CD14-positive monocyte (primary cell): ENCODE measurements around the gene INPP4B. TPM values are rescaled to one million over a fixed set of nuclear protein-coding genes. Genes with fewer than 3 reads are reported as not detected.
"Not testable (repeated sequence)": the region's sequence is repeated elsewhere in the genome, so short reads cannot be mapped to it uniquely, and the experiment has no call there.

Experiments used
- DNase-seq, 3 donors: peaks; one replicate each; pipeline ENCODE4 v3.0.0-alpha.2; 2011 to 2022
- H2AFZ ChIP-seq: 2 replicates; pipeline ENCODE4 v1.6.0; 2012; ENCODE audit warnings: mild to moderate bottlenecking, low read depth, low read length, inconsistent platforms; ENCODE audit not compliant: insufficient read depth, poor library complexity, severe bottlenecking
- H3K27ac ChIP-seq, 2 donors: 1 replicate in 1 of 2; 2 replicates in 1 of 2; pipeline ENCODE4 v1.5.1; 2012 to 2013; ENCODE audit warnings: low read length in 2 of 2, control low read depth in 1 of 2, inconsistent platforms in 1 of 2, low read depth in 1 of 2, mild to moderate bottlenecking in 1 of 2
- H3K27me3 ChIP-seq, 2 donors: one replicate each; pipeline versions ENCODE4 v1.6.0 to v1.6.1; 2011 to 2013; ENCODE audit warnings: low read length in 2 of 2; ENCODE audit not compliant: control insufficient read depth in 2 of 2, insufficient read depth in 2 of 2
- H3K36me3 ChIP-seq, 2 donors: replicated peaks in 1 of 2; 1 replicate in 1 of 2; 2 replicates in 1 of 2; pipeline versions ENCODE4 v1.5.1 to v1.6.1; 2012 to 2013; ENCODE audit warnings: low read length in 2 of 2, control low read depth in 1 of 2, inconsistent platforms in 1 of 2, mild to moderate bottlenecking in 1 of 2; ENCODE audit not compliant: insufficient read depth in 2 of 2, control insufficient read depth in 1 of 2
- H3K4me1 ChIP-seq, 2 donors: 1 replicate in 1 of 2; 2 replicates in 1 of 2; pipeline versions ENCODE4 v1.5.1 to v1.6.1; 2012 to 2013; ENCODE audit warnings: low read length in 2 of 2, control low read depth in 1 of 2, inconsistent platforms in 1 of 2, mild to moderate bottlenecking in 1 of 2, moderate library complexity in 1 of 2; ENCODE audit not compliant: insufficient read depth in 2 of 2, control insufficient read depth in 1 of 2
- H3K4me2 ChIP-seq: replicated peaks from 2 replicates; pipeline ENCODE3; 2012; ENCODE audit warnings: low read length, moderate library complexity, mild to moderate bottlenecking; ENCODE audit not compliant: poor library complexity, severe bottlenecking; ENCODE audit errors: extremely low read depth
- H3K4me3 ChIP-seq, 3 experiments: fragments of 200-600 bp in 1 of 3; sonication (generic) in 1 of 3; replicated peaks in 1 of 3; 1 replicate in 2 of 3; 2 replicates in 1 of 3; pipeline ENCODE4 v1.5.1; 2011 to 2013; ENCODE audit warnings: low read length in 3 of 3, mild to moderate bottlenecking in 3 of 3, control low read depth in 2 of 3, low read depth in 2 of 3, inconsistent platforms in 1 of 3, moderate library complexity in 1 of 3
- H3K79me2 ChIP-seq: 2 replicates; pipeline ENCODE4 v1.6.0; 2012; ENCODE audit warnings: mild to moderate bottlenecking, control low read depth, inconsistent platforms, low read length, moderate library complexity; ENCODE audit not compliant: insufficient read depth
- H3K9ac ChIP-seq: 2 replicates; pipeline ENCODE4 v1.6.0; 2017; ENCODE audit warnings: low read length, mild to moderate bottlenecking; ENCODE audit not compliant: insufficient read depth, poor library complexity, severe bottlenecking
- H3K9me3 ChIP-seq, 2 donors: replicated peaks in 1 of 2; 1 replicate in 1 of 2; 2 replicates in 1 of 2; pipeline versions ENCODE4 v1.5.1 to v1.6.1; 2012 to 2013; ENCODE audit warnings: low read length in 2 of 2, control low read depth in 1 of 2; ENCODE audit not compliant: control insufficient read depth in 1 of 2, insufficient read depth in 1 of 2
- H4K20me1 ChIP-seq: 2 replicates; pipeline ENCODE4 v1.6.0; 2012; ENCODE audit warnings: mild to moderate bottlenecking, low read length, control low read depth, moderate library complexity; ENCODE audit not compliant: insufficient read depth
- H3K27ac Mint-ChIP-seq, 7 donors: one replicate each; pipeline ENCODE4 v1.8.0; 2020; ENCODE audit warnings: mild to moderate bottlenecking in 7 of 7, mixed read lengths in 7 of 7, moderate library complexity in 6 of 7, inconsistent platforms in 2 of 7
- H3K27me3 Mint-ChIP-seq, 3 donors: one replicate each; pipeline ENCODE4 v1.8.0; 2021 to 2022; ENCODE audit warnings: low read depth in 3 of 3, mild to moderate bottlenecking in 3 of 3, mixed read lengths in 3 of 3, moderate library complexity in 3 of 3, inconsistent platforms in 1 of 3
- H3K36me3 Mint-ChIP-seq, 2 donors: one replicate each; pipeline ENCODE4 v1.8.0; 2020; ENCODE audit warnings: mixed read lengths in 2 of 2, inconsistent platforms in 1 of 2, mild to moderate bottlenecking in 1 of 2
- H3K4me1 Mint-ChIP-seq: one replicate; pipeline ENCODE4 v1.8.0; 2020; ENCODE audit warnings: mild to moderate bottlenecking, mixed read lengths
- H3K4me3 Mint-ChIP-seq, 2 donors: one replicate each; pipeline ENCODE4 v1.8.0; 2020; ENCODE audit warnings: mild to moderate bottlenecking in 2 of 2, mixed read lengths in 2 of 2, moderate library complexity in 1 of 2
- H3K9me3 Mint-ChIP-seq, 7 donors: one replicate each; pipeline ENCODE4 v1.8.0; 2020 to 2022; ENCODE audit warnings: mixed read lengths in 7 of 7, mild to moderate bottlenecking in 6 of 7, moderate library complexity in 6 of 7, inconsistent platforms in 2 of 7
- WGBS: methylation state at CpG from one replicate; pipeline ENCODE4 v1.1.5; 2013; ENCODE audit warnings: missing lambda C conversion rate; ENCODE audit not compliant: insufficient coverage; 5-methylcytosine and 5-hydroxymethylcytosine counted together
- intact Hi-C, 2 donors: fragments of 100-400 bp; cut with micrococcal nuclease; formaldehyde crosslinking; loops; one replicate each; pipeline versions ENCODE4 v1.15.0 to v1.15.1; 2023
- polyA plus RNA-seq, 3 donors: library from polyadenylated mRNA; depleted of rRNA in 1 of 3; unstranded in 2 of 3; stranded (reverse) in 1 of 3; fragments of 300-500 nt in 2 of 3; fragments of >200 nt in 1 of 3; fragmentation: Illumina TruSeq in 2 of 3; gene quantifications; 1 replicate in 2 of 3; 2 replicates in 1 of 3; pipeline ENCODE4 v1.2.3, GENCODE V29; 2012 to 2021
- TF ChIP-seq, protein P1 (sequence below): fragments of 200-600 bp; IDR thresholded peaks from one replicate; pipeline ENCODE4 v1.8.0; 2022; ENCODE audit warnings: antibody characterized with exemption, mild to moderate bottlenecking

Gene INPP4B
- polyA plus RNA-seq, 3 donors = 0.13 to 0.38 (median 0.22) TPM

DNA sequence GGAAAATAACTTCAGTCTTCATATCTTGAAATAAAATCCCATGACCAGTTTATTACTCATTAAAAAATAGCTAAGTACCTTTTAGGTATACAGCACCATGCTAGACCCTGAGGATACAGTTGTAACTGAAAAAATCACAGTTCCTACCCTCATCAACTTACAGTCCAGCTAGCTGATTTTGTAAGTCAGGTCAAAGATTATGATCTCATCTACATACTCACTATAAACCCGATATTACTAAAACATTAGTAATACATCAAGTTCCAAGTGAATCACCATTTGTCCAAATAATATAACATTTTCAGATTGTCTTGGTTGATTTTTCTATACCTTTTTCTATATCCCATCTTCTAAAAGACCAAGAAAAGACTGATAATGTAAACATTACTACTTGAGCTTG, 333.9 kb downstream of the INPP4B start:
- Histone ChIP-seq H3K79me2 (no peaks in the 10 kb centered on the region), H3K27me3 (no peaks in the 10 kb centered on the region), H3K4me1 (no peaks in the 10 kb centered on the region), H3K4me3 (no peak overlapping the region), H3K4me2 (no peak overlapping the region), H4K20me1 (no peaks in the 10 kb centered on the region), H2AFZ (no peak overlapping the region), H3K36me3 (no peaks in the 10 kb centered on the region), H3K27ac (no peak overlapping the region), H3K9me3 (no peaks in the 10 kb centered on the region), H3K9ac (no peak overlapping the region)
- intact Hi-C loops = no loop called here
- Mint-ChIP-seq H3K4me3 (no peak overlapping the region), H3K36me3 (no peaks in the 10 kb centered on the region), H3K4me1 (no peaks in the 10 kb centered on the region), H3K27me3 (no peaks in the 10 kb centered on the region), H3K9me3 (peaks cover 0 to 7% (median 0%) of the 10 kb centered on the region in 7 donors), H3K27ac (no peak overlapping the region)
- TF ChIP-seq, protein P1, sequence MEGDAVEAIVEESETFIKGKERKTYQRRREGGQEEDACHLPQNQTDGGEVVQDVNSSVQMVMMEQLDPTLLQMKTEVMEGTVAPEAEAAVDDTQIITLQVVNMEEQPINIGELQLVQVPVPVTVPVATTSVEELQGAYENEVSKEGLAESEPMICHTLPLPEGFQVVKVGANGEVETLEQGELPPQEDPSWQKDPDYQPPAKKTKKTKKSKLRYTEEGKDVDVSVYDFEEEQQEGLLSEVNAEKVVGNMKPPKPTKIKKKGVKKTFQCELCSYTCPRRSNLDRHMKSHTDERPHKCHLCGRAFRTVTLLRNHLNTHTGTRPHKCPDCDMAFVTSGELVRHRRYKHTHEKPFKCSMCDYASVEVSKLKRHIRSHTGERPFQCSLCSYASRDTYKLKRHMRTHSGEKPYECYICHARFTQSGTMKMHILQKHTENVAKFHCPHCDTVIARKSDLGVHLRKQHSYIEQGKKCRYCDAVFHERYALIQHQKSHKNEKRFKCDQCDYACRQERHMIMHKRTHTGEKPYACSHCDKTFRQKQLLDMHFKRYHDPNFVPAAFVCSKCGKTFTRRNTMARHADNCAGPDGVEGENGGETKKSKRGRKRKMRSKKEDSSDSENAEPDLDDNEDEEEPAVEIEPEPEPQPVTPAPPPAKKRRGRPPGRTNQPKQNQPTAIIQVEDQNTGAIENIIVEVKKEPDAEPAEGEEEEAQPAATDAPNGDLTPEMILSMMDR = no peak
- DNase-seq = no peak
- no CpG with 5 or more reads among the region's 1 CpG for WGBS

DNA sequence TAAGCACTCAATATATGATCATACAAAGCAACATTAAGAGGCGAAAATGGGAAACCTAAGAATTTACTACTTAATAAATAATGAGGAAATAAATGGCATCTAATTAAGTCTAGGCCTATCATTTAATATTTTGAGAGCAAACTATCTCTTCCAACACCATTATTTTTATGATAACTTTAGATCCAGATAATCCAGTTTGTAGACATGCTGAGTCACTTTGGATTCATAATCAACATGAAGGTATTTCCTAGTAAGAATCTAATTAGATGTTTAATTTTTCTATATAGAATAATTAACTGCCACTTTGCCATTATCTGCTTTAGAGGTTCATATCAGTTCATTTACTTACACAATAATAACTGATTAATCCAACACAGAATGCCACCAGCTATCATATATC, 336.2 kb downstream of the INPP4B start:
- H3K9ac ChIP-seq = no peak overlapping the region
- no peaks in the 10 kb centered on the region for H3K36me3 ChIP-seq
- Mint-ChIP-seq H3K9me3 (peaks cover 0 to 7% (median 2%) of the 10 kb centered on the region in 7 donors), H3K4me3 (no peak overlapping the region), H3K27ac (no peak overlapping the region), H3K4me1 (no peaks in the 10 kb centered on the region), H3K27me3 (no peaks in the 10 kb centered on the region), H3K36me3 (no peaks in the 10 kb centered on the region)
- no CpG with 5 or more reads among the region's 1 CpG for WGBS
- H3K4me1 ChIP-seq = no peaks in the 10 kb centered on the region
- no peaks in the 10 kb centered on the region for H3K79me2 ChIP-seq
- no peaks in the 10 kb centered on the region for H3K27me3 ChIP-seq
- H2AFZ ChIP-seq = no peak overlapping the region
- no peak overlapping the region for H3K27ac ChIP-seq
- no peak for DNase-seq
- intact Hi-C loops = no loop called here
- no peak overlapping the region for H3K4me3 ChIP-seq
- H4K20me1 ChIP-seq = no peaks in the 10 kb centered on the region
- H3K9me3 ChIP-seq = no peaks in the 10 kb centered on the region
- TF ChIP-seq, protein P1 = no peak
- no peak overlapping the region for H3K4me2 ChIP-seq

DNA sequence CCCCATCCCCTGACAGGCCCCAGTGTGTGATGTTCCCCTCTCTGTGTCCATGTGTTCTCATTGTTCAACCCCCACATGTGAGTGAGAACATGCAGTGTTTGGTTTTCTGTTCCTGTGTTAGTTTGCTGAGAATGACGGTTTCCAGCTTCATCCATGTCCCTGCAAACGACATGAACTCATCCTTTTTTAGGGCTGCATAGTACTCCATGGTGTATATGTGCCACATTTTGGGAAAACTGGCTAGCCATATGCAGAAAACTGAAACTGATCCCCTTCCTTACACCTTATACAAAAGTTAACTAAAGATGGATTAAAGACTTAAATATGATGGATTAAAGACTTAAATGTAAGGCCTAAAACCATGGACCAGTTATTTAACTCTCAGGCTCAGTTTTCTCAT, 336.7 kb downstream of the INPP4B start:
- H3K4me1 Mint-ChIP-seq, H3K27me3 ChIP-seq, H3K27ac ChIP-seq, H3K9me3 ChIP-seq, H3K9me3 Mint-ChIP-seq, intact Hi-C loops, H3K27me3 Mint-ChIP-seq, H4K20me1 ChIP-seq, H3K79me2 ChIP-seq, DNase-seq, H3K4me3 Mint-ChIP-seq, H3K4me2 ChIP-seq, H3K4me3 ChIP-seq, H3K36me3 Mint-ChIP-seq, H3K36me3 ChIP-seq, H3K27ac Mint-ChIP-seq, H3K4me1 ChIP-seq, H3K9ac ChIP-seq, H2AFZ ChIP-seq: not testable (repeated sequence)
- no CpG with 5 or more reads among the region's 2 CpGs for WGBS
